Measurements from ENCODE around the gene LRRFIP2.

Gene LRRFIP2

DNA sequence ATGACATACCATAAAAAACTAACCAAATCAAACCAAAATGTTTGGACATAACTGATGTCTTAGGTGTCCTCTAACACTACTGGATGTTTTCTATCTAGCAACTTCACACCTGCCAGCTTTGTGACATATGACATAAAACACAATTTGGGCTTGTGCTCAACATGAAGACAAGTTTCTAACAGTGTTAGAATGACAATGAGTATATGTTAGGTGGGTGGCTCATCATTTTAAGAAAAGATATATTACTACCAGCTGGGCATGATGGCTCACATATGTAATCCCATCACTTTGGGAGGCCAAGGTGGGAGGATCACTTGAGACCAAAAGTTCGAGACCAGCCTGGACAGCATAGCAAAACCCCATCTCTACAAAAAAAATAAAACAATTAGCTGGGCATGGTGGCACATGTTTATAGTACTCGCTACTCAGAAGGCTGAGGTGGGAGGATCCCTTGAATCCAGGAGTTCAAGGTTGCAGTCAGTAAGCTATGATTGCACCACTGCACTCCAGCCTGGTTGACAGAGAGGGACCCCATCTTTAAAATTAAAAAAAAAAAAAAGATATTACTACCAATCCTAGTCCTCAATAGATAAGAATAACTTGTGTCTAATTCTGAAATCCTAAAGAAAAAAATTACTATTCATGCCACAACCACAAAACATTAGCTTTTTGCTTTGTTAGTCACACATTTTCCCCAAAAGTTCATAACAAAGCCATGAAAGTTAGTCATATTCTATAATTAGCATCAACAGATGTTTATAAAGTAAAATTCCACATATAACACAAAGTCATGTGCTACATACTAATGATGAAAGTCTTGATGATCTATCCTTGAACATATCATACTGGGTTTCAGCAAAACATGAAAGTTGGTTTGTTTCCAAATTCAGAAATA lies 59.9 kb downstream of the LRRFIP2 start:
- DNase-seq (ENCODE audit: low spot score) = peak; percentile 69

DNA sequence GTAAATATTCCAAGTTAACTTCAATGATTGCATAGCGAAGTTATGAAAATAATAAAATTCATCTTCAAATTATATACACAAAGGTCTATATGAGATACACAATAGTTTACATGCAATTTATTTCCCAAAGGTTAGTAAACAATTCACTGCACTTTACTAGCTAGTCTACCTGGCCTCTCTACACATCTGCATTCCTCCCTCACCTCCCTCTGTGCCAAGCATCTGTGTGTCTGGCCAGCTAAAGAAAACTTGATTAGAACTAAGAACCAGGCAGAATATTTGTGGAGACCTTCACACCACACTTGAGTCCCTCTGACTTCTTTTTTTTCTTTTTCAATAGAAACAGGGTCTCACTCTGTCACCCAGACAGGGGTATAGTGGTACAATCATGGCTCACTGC lies 61.4 kb downstream of the LRRFIP2 start:
- DNase-seq (ENCODE audit: low spot score) = no peak

GRCh38 chr3:37111199-37111598 lies 63.2 kb downstream of the LRRFIP2 start:
- no peak for DNase-seq (ENCODE audit: low spot score)

DNA sequence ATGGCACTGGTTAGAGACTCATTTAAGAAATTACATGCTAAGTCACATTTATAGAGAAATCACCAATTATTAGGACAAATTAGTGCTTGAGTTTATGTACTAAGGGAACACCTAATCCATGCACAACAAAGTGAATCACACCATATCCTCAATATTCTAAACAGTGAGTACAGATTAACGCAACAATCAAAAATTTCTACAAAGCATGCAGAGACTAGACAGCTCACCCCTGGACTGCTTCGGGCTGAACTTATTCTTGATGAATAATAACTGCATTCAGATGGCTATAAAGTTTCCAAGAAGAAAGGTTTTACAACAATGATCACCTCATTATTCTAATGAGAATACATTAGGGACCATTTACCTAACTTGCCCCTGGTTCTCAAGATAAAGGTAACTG lies 66.5 kb downstream of the LRRFIP2 start:
- no peak for DNase-seq (ENCODE audit: low spot score)

- no peak for DNase-seq (ENCODE audit: low spot score)
Observed at GRCh38 chr3:37103103-37103808, 71.1 kb downstream of the LRRFIP2 start.

- DNase-seq (ENCODE audit: low spot score) = no peak
Observed at GRCh38 chr3:37100411-37100810, 74.0 kb downstream of the LRRFIP2 start.

DNA sequence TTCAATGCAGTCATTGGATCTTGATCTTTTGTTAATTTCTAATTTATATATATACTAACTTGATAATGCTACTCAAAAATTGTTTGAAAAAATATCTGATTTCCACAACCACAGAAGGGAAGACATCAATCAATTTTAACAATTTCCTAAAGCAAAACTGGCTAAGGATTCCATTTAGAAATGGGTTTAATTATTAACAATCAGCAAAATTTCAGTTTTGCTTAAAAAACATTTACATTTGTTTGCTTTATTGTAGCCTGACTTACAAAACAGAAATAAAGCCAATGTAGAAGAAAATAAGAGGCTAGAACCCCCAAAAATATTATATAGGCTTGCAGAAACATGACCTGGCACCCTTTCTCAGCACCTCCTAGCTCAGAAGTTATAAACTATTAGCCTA lies 74.9 kb downstream of the LRRFIP2 start:
- no peak for DNase-seq (ENCODE audit: low spot score)

DNA sequence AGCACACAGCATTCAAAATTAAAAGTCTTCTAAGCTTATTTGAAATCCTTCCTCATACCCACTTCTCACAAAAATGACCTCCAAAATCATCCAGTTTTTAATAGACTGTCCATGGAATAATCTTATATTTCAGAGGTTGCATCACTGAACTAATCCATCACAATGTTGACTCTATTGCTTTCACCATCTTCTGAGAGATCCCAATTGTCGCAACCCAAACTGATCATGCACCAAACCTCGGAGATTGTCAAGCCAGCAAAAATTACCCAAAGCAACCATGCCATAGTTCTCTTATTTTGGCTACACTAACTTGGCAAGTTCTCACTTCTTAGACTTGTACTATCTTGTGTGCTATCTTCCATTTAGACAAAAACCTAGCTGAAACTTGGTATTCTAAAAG lies 75.5 kb downstream of the LRRFIP2 start:
- no peak for DNase-seq (ENCODE audit: low spot score)

- DNase-seq (ENCODE audit: low spot score) = no peak
Observed at GRCh38 chr3:37097776-37098175, 76.6 kb downstream of the LRRFIP2 start.

DNA sequence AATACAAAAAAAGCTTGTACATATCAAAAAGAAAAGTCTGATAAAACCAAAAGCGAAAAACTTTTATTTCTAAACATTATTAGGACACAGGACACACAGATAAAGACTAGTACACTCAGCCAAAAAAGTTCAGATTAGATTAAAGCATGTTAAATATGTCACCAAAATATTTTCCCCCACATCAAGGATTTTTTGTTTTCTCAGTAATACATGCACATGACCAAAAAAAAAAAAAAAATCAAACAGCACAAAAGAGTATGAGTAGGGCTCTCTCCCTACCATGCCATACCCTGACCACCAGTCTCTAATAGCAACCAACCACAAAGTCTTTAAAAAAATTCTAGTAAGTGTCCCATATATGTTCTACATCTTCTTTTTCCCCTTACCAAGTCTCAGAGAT lies 77.4 kb downstream of the LRRFIP2 start:
- no peak for DNase-seq (ENCODE audit: low spot score)

- peak; percentile 60 for DNase-seq (ENCODE audit: low spot score)
Observed at GRCh38 chr3:37096288-37096687, 78.1 kb downstream of the LRRFIP2 start.

DNA sequence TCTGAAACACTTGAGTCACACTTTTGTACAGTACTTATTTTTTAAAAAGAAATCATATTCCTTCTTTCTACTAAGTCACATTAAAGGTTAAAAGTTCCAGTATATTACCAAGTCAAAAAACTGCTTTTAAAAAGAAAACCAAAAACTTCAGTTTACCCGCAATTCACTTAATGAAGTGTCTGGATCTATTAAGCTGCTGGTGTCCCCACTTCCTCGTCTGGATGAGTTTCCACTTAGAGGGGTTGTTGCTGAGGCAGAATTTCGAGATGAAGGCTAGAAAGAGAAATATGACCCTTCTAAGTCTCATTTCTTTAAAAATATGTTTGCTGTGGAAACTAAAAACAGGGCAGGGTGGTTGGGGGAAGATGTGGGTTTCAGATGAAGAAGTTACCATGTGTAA lies 79.7 kb downstream of the LRRFIP2 start:
- DNase-seq (ENCODE audit: low spot score) = no peak

GRCh38 chr3:37093481-37093880 lies 80.9 kb downstream of the LRRFIP2 start:
- DNase-seq (ENCODE audit: low spot score) = peak; percentile 15

- no peak for DNase-seq (ENCODE audit: low spot score)
Observed at GRCh38 chr3:37092484-37092883, 81.9 kb downstream of the LRRFIP2 start.

- DNase-seq (ENCODE audit: low spot score) = no peak
Observed at GRCh38 chr3:37087870-37088269, 86.5 kb downstream of the LRRFIP2 start.

GRCh38 chr3:37086918-37087317 lies 87.5 kb downstream of the LRRFIP2 start:
- DNase-seq (ENCODE audit: low spot score) = no peak

GRCh38 chr3:37082317-37082716 lies 92.1 kb downstream of the LRRFIP2 start:
- no peak for DNase-seq (ENCODE audit: low spot score)

DNA sequence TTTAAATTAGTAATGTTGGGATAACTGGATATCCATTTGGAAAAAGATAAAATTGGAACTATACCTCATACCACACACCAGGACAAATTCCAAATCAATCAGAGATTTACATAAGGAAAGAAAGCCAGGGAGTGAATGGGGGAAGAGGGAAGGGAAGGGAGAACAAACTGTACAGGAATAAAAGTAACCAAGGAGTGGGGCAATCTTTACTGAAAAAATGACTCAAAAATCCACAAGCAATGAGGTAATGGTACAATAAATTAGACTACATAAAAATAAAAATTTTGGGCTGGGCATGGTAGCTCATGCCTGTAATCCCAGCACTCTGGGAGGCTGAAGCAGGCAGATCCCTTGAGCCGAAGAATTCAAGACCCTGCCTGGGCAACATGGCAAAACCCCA lies 98.4 kb downstream of the LRRFIP2 start:
- no peak for DNase-seq (ENCODE audit: low spot score)

DNA sequence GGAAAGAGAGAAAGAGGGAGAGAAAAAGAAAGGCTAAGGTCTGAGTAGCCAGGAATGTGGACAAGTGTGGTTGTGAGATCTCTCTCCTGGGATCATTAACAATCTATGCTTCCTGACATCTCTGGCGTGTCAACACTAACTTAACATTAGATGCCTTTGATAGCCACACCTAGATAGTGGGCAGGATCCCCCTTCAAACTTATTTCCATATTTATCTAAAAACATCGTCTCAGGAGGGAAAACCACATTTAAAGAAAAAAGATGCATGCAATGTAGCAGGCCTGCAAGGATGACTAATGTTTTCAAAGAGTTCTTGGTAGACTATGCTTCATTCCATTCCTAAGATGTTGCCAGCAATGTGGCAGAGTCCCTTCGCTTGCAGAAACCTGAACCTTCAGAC lies 100.2 kb downstream of the LRRFIP2 start:
- DNase-seq (ENCODE audit: low spot score) = peak; percentile 70

GRCh38 chr3:37072892-37073291 lies 101.5 kb downstream of the LRRFIP2 start:
- peak; percentile 31 for DNase-seq (ENCODE audit: low spot score)

GRCh38 chr3:37071921-37072320 lies 102.5 kb downstream of the LRRFIP2 start:
- no peak for DNase-seq (ENCODE audit: low spot score)

GRCh38 chr3:37068031-37068430 lies 106.4 kb downstream of the LRRFIP2 start:
- no peak for DNase-seq (ENCODE audit: low spot score)

DNA sequence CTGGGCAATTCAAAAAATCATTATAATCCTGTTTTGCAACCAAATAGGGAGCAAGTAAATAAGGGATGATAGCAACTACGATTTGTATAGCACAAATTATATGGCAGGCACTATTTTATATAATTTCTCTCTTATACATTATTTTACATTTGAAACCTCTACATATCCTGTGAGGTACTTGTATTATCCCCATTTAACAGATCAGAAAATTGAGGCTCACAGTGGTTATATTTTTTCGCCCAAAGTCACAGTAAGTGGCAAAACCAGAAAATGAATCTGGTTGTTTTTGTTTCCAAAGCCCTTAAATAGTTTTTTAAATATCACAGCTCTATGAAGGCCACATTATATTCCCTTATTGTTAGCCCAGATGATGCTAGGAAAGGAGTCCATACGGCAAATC lies 106.8 kb downstream of the LRRFIP2 start:
- DNase-seq (ENCODE audit: low spot score) = no peak

Data from AG20443 (cell line).